H1 (cell line): ENCODE results near the gene TSHZ2. TPM values are rescaled to one million over a fixed set of nuclear protein-coding genes. Genes with fewer than 3 reads are reported as not detected.

Experiments used
- CREB1 ChIP-seq: IDR thresholded peaks from 2 replicates; pipeline ENCODE4 v1.6.1; 2012; ENCODE audit warnings: inconsistent platforms
- GTF2F1 ChIP-seq: IDR thresholded peaks from 2 replicates; pipeline ENCODE4 v1.6.1; 2012; ENCODE audit warnings: low read depth, low read length, improper control_type of control experiment, borderline replicate concordance
- HDAC2 ChIP-seq, 2 experiments: fragments of 300-600 bp in 1 of 2; sonication (generic) in 1 of 2; IDR thresholded peaks; 2 replicates each; pipeline ENCODE4 v1.6.1; 2011 to 2012; ENCODE audit warnings: low read depth in 2 of 2, low read length in 2 of 2, mild to moderate bottlenecking in 2 of 2, moderate library complexity in 2 of 2, borderline replicate concordance in 1 of 2, inconsistent platforms in 1 of 2
- JUND ChIP-seq: IDR thresholded peaks from 2 replicates; pipeline ENCODE4 v1.6.1; 2011; ENCODE audit warnings: mild to moderate bottlenecking, improper control_type of control experiment, low read length
- PHF8 ChIP-seq: fragments of 200-600 bp; sonication (generic); conservative IDR thresholded peaks from 2 replicates; pipeline ENCODE4 v1.7.1; 2012; ENCODE audit warnings: low read depth, mild to moderate bottlenecking, inconsistent platforms, low read length, moderate library complexity
- RNF2 ChIP-seq: fragments of 200-900, 300-1000 bp; sonication (generic); IDR thresholded peaks from 2 replicates; pipeline ENCODE4 v1.7.1; 2016; ENCODE audit warnings: borderline replicate concordance, low read depth, mild to moderate bottlenecking, antibody characterized with exemption, low read length; ENCODE audit not compliant: poor library complexity, severe bottlenecking; ENCODE audit errors: missing control alignments
- SIRT6 ChIP-seq: IDR thresholded peaks from one replicate; pipeline ENCODE4 v1.7.1; 2012; ENCODE audit warnings: low read length, inconsistent platforms
- polyA plus RNA-seq, 7 experiments: library from polyadenylated mRNA; depleted of rRNA in 3 of 7; stranded (reverse) in 5 of 7; unstranded in 2 of 7; fragments of >200 nt in 5 of 7; fragments of 200-250 nt in 2 of 7; gene quantifications; 1 replicate in 5 of 7; 2 replicates in 1 of 7; 4 replicates in 1 of 7; pipeline versions ENCODE4 v1.2.1 to v1.2.3, GENCODE V29; 2011 to 2013; ENCODE audit warnings: missing spikeins in 2 of 7, mixed read lengths in 2 of 7
- total RNA-seq: library from RNA; stranded (reverse); fragmentation: NEBNext Ultra II Directional; extraction: Animal tissue kit (Norgen Biotek cat#: 25700); gene quantifications from 2 replicates; pipeline ENCODE4 v1.2.1, GENCODE V29; 2021
- TF ChIP-seq, protein P1 (sequence below): fragments of 300-600 bp; sonication (generic); IDR thresholded peaks from 2 replicates; pipeline ENCODE4 v1.7.1; 2012; ENCODE audit warnings: low read length, moderate library complexity, mild to moderate bottlenecking, inconsistent platforms; ENCODE audit not compliant: insufficient replicate concordance
- TF ChIP-seq, protein P2 (sequence below): IDR thresholded peaks from 2 replicates; pipeline ENCODE4 v1.6.1; 2012; ENCODE audit warnings: inconsistent platforms

The TSHZ2 gene
- total and polyA plus RNA-seq, 2 of the 8 experiments (the other 6 are each of a cell fraction or from before 2014, with no cell fraction given) = 0.14 to 0.30 TPM

DNA sequence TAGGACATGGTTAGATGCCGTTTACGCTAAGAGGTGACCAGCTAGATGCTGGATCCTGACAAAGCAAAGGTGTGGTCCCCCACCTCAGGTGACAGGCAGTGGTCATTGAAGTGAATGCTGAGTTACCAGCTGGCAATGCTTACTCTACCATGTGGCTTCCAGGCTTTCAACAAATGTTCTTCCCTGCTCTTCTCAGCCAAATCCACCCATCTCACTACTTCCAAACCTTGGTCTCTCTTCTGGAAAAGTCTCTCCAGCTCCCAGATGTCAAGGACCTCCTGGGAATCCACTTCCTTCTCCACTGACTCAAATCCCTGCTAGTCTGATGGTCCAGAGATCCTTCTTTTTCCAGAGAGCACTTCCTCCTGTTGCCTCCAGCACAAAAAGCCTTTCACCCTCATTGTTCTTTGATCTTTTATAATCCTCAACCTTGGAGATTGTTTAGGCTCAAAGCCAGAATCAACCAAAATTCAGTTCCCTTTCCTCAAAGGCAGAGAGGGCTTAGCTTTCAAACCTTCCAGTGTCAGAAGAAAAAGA, 393.4 kb downstream of the TSHZ2 start (continued):
- TF ChIP-seq, protein P1, sequence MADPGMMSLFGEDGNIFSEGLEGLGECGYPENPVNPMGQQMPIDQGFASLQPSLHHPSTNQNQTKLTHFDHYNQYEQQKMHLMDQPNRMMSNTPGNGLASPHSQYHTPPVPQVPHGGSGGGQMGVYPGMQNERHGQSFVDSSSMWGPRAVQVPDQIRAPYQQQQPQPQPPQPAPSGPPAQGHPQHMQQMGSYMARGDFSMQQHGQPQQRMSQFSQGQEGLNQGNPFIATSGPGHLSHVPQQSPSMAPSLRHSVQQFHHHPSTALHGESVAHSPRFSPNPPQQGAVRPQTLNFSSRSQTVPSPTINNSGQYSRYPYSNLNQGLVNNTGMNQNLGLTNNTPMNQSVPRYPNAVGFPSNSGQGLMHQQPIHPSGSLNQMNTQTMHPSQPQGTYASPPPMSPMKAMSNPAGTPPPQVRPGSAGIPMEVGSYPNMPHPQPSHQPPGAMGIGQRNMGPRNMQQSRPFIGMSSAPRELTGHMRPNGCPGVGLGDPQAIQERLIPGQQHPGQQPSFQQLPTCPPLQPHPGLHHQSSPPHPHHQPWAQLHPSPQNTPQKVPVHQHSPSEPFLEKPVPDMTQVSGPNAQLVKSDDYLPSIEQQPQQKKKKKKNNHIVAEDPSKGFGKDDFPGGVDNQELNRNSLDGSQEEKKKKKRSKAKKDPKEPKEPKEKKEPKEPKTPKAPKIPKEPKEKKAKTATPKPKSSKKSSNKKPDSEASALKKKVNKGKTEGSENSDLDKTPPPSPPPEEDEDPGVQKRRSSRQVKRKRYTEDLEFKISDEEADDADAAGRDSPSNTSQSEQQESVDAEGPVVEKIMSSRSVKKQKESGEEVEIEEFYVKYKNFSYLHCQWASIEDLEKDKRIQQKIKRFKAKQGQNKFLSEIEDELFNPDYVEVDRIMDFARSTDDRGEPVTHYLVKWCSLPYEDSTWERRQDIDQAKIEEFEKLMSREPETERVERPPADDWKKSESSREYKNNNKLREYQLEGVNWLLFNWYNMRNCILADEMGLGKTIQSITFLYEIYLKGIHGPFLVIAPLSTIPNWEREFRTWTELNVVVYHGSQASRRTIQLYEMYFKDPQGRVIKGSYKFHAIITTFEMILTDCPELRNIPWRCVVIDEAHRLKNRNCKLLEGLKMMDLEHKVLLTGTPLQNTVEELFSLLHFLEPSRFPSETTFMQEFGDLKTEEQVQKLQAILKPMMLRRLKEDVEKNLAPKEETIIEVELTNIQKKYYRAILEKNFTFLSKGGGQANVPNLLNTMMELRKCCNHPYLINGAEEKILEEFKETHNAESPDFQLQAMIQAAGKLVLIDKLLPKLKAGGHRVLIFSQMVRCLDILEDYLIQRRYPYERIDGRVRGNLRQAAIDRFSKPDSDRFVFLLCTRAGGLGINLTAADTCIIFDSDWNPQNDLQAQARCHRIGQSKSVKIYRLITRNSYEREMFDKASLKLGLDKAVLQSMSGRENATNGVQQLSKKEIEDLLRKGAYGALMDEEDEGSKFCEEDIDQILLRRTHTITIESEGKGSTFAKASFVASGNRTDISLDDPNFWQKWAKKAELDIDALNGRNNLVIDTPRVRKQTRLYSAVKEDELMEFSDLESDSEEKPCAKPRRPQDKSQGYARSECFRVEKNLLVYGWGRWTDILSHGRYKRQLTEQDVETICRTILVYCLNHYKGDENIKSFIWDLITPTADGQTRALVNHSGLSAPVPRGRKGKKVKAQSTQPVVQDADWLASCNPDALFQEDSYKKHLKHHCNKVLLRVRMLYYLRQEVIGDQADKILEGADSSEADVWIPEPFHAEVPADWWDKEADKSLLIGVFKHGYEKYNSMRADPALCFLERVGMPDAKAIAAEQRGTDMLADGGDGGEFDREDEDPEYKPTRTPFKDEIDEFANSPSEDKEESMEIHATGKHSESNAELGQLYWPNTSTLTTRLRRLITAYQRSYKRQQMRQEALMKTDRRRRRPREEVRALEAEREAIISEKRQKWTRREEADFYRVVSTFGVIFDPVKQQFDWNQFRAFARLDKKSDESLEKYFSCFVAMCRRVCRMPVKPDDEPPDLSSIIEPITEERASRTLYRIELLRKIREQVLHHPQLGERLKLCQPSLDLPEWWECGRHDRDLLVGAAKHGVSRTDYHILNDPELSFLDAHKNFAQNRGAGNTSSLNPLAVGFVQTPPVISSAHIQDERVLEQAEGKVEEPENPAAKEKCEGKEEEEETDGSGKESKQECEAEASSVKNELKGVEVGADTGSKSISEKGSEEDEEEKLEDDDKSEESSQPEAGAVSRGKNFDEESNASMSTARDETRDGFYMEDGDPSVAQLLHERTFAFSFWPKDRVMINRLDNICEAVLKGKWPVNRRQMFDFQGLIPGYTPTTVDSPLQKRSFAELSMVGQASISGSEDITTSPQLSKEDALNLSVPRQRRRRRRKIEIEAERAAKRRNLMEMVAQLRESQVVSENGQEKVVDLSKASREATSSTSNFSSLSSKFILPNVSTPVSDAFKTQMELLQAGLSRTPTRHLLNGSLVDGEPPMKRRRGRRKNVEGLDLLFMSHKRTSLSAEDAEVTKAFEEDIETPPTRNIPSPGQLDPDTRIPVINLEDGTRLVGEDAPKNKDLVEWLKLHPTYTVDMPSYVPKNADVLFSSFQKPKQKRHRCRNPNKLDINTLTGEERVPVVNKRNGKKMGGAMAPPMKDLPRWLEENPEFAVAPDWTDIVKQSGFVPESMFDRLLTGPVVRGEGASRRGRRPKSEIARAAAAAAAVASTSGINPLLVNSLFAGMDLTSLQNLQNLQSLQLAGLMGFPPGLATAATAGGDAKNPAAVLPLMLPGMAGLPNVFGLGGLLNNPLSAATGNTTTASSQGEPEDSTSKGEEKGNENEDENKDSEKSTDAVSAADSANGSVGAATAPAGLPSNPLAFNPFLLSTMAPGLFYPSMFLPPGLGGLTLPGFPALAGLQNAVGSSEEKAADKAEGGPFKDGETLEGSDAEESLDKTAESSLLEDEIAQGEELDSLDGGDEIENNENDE = no peak
- TF ChIP-seq, protein P2, sequence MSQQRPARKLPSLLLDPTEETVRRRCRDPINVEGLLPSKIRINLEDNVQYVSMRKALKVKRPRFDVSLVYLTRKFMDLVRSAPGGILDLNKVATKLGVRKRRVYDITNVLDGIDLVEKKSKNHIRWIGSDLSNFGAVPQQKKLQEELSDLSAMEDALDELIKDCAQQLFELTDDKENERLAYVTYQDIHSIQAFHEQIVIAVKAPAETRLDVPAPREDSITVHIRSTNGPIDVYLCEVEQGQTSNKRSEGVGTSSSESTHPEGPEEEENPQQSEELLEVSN = no peak
- TF ChIP-seq SIRT6 (no peak), JUND (no peak), RNF2 (no peak), PHF8 (no peak), CREB1 (no peak), GTF2F1 (no peak), HDAC2 (IDR thresholded peaks at IDR 0.05; ENCODE audit: borderline replicate concordance in 1 of 2, low read depth in 2 of 2, low read length in 2 of 2) (no peak)
